Heart left ventricle (tissue), 13 donors: Measurements from ENCODE around the gene FBXO46.

Experiments
- POLR2A ChIP-seq, 2 donors: fragments of 450-650 bp; IDR thresholded peaks; one replicate each; pipeline ENCODE4 v1.6.1; 2017; ENCODE audit warnings: antibody characterized with exemption in 2 of 2, mild to moderate bottlenecking in 2 of 2, moderate library complexity in 2 of 2
- TF ChIP-seq, protein P1 (sequence below), 12 donors: fragments of 200-600 bp; sonication (generic) in 4 of 12; IDR thresholded peaks; one replicate each; pipeline versions ENCODE4 v1.5.0 to v1.8.0; 2018 to 2022; ENCODE audit warnings: antibody characterized with exemption in 12 of 12, mild to moderate bottlenecking in 5 of 12
- donor health status: ischemic (EF 13 %, LVEDD 7.1; RV severe dilation, severe dysfunction).
- donor health status: DM: no; HTN: yes; CAD: no.
- donor health status: DM: no; HTN: no; CAD: no.
- donor health status: ischemic (EF 25% LVEDD 6.9; RV normal size, moderate dysfunction).
- donor health status: ischemic (EF 25% LVEDD 5.7; RV mildly dilated, moderate dysfunction).
- donor health status: ischemic (EF 35%, LVEDD 5.7; RV mildly dilated, moderate dysfunction).
- donor health status: nonischemic (EF 11% LVEDD 7.7; RV severe dilation, severe dysfunction).
- donor health status: DM: yes; HTN: yes; CAD: no.
- donor health status: PGD.
- donor health status: ischemic (EF 29% LVEDD 5.4; RV normal size, mild dysfunction).
- donor health status: nonischemic (EF 23%, LVEDD 6.1; RV moderate dilation, normal function).

DNA sequence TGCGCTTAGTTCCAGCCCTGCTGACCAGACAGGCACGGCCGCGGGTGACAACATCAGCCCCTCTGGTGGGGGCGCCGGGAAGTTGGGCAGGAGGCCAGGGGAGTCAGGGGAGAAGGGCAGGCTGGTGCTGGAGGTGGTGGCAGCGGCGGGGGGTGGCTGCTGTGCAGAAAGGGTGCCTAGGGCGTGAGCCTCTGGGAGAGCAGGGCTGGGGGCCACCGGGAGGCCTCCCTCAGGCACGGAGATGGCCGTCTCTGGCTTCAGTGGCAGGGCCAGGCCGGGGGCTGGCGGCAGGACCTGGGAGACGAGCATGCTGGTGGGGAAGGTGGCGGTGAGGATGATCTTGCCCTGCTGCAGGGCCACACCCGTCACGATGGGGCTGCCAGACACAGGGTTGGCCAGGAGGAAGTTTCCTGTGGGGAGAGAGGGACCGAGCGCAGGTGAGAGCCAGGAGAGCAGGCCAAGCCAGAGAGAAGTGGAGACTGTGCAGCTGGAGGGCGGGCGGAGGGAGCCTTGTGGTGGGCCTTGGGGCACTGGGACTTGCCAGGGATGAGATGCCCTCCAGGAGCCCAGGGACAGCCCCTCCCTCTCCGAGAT is 35.1 kb upstream of the FBXO46 start:
- TF ChIP-seq, protein P1, sequence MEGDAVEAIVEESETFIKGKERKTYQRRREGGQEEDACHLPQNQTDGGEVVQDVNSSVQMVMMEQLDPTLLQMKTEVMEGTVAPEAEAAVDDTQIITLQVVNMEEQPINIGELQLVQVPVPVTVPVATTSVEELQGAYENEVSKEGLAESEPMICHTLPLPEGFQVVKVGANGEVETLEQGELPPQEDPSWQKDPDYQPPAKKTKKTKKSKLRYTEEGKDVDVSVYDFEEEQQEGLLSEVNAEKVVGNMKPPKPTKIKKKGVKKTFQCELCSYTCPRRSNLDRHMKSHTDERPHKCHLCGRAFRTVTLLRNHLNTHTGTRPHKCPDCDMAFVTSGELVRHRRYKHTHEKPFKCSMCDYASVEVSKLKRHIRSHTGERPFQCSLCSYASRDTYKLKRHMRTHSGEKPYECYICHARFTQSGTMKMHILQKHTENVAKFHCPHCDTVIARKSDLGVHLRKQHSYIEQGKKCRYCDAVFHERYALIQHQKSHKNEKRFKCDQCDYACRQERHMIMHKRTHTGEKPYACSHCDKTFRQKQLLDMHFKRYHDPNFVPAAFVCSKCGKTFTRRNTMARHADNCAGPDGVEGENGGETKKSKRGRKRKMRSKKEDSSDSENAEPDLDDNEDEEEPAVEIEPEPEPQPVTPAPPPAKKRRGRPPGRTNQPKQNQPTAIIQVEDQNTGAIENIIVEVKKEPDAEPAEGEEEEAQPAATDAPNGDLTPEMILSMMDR (IDR thresholded peaks at IDR 0.05): no peak
- no peak for TF ChIP-seq POLR2A (IDR thresholded peaks at IDR 0.05)
